ENCODE results near the gene LRRC56.
A peak's percentile ranks its signal among the peaks of the same experiment; 100 is the strongest.

Gene LRRC56

GRCh38 chr11:528166-528814 lies 9.0 kb upstream of the LRRC56 start:
- DNase-seq: no peak

GRCh38 chr11:528815-529727 lies 8.3 kb upstream of the LRRC56 start:
- DNase-seq: peak; percentile 61

- DNase-seq: no peak
Measured at GRCh38 chr11:529728-530411, 7.5 kb upstream of the LRRC56 start.

- DNase-seq: no peak
Measured at GRCh38 chr11:530960-531831, 6.1 kb upstream of the LRRC56 start.

GRCh38 chr11:531919-532526 lies 5.3 kb upstream of the LRRC56 start:
- no peak for DNase-seq

- DNase-seq: no peak
Measured at GRCh38 chr11:532527-532985, 4.8 kb upstream of the LRRC56 start.

- DNase-seq: no peak
Measured at GRCh38 chr11:532986-533585, 4.2 kb upstream of the LRRC56 start.

- no peak for DNase-seq
Measured at GRCh38 chr11:533586-534395, 3.5 kb upstream of the LRRC56 start.

GRCh38 chr11:534396-535209 lies 2.7 kb upstream of the LRRC56 start:
- no peak for DNase-seq

- DNase-seq: no peak
Measured at GRCh38 chr11:535210-535518, 2.2 kb upstream of the LRRC56 start.

GRCh38 chr11:535519-536454 lies 1.5 kb upstream of the LRRC56 start, which contains the start of gene HRAS:
Gene HRAS, minus strand, starts transcription at chr11:535576.
- DNase-seq: peak; percentile 96

GRCh38 chr11:537622-538430 lies 499 bp downstream of the LRRC56 start:
- no peak for DNase-seq

GRCh38 chr11:538431-539051 lies 1.2 kb downstream of the LRRC56 start:
- peak; percentile 31 for DNase-seq

- no peak for DNase-seq
Measured at GRCh38 chr11:539971-540481, 2.7 kb downstream of the LRRC56 start.

GRCh38 chr11:540583-541432 lies 3.5 kb downstream of the LRRC56 start:
- DNase-seq: peak; percentile 30

- peak; percentile 25 for DNase-seq
Measured at GRCh38 chr11:541433-541885, 4.1 kb downstream of the LRRC56 start.
